HG03103 (cell line): Measurements from ENCODE around the gene ZFR.
"Not testable (repeated sequence)": the region's sequence is repeated elsewhere in the genome, so short reads cannot be mapped to it uniquely, and the experiment has no call there.

ENCODE experiments used
- ATAC-seq: cut with Tn5 transposase; IDR thresholded peaks from one replicate; pipeline ENCODE4 v1.9.1; 2021; ENCODE audit warnings: low read depth; ENCODE audit not compliant: unreplicated experiment

Gene ZFR

DNA sequence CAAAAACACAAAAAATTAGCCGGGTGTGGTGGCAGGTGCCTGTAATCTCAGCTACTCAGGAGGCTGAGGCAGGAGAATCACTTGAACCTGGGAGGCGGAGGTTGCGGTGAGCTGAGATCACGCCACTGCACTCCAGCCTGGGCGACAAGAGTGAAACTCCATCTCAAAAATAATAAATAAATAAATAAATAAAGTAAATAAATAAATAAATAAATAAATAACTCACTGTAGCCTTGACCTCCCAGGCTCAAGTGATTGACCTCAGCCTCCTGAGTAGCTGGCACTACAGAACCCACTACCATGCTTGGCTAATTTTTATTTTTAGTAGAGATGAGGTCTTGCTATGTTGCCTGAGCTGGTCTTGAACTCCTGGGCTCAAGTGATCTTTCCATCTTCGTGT lies 77.3 kb downstream of the ZFR start:
- not testable (repeated sequence) for ATAC-seq

DNA sequence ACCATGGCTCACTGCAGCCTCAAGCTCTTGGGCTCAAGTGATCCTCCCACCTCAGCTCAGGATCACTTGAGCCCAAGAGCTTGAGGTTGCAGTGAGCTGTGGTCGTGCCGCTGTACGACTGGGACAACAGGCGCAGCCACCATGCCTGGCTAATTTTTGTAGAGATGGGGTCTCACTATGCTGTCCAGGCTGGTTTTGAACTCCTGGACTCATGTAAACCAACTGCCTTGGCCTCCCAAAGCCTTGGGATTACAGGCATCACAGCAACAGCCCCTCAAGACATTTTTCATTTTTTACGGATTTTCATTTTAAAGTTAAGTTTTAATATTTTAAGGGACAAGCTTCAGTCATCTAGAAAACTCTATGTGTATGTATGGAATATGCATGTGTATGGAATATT lies 78.9 kb downstream of the ZFR start:
- no peak for ATAC-seq

DNA sequence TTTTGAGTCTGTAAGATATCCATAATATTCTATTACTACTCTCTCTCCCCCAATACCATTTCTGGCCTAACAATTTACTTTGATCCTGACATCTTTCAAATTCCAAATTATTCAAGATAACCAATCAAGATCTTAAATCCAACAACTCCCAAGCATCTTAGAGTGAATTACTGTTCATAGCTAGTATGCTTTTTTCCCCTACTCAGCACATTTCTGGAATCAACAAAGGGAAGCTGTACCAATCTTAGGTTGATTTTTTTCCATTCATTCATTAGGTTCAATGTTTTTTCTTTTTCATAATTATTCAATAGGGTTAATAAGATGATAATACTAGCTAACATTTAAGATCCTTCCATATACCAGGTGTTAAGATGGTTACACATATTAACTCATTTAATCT lies 81.5 kb downstream of the ZFR start:
- no peak for ATAC-seq

DNA sequence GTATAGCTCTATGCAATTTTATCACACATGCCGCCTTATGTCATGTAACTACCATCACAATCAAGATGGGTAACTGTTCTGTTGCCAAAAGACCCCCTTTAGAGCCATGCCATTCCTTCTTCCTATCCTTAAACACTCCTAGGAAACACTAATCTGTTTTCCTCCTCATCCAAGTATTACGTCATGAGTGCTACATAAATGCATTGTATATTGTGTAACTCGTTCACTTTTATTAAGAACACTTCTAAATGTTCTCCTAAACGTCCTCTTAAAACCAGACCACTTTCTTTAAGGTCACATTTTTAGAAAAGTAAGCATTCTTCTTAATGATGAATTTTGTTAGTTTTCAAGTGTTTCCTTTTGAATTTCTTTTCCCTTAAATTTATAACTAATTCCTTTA lies 82.0 kb downstream of the ZFR start:
- no peak for ATAC-seq

DNA sequence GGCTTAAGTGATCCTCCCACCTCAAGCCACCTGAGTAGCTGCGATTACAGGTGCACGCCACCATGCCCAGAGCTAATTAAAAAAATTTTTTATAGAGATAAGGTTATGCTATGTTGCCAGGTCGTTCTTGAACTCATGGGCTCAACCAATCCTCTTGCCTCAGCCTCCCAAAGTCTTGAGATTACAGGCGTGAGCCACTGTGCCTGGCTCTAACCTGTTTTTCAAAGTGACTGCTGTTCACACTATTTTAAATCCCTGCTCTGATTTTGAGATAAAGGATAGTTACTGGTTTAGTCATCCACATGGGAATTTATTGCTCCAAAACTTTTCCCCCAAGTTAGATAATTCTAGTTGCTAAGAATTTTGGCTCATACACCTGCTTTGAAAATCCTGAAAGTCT lies 83.6 kb downstream of the ZFR start:
- no peak for ATAC-seq

DNA sequence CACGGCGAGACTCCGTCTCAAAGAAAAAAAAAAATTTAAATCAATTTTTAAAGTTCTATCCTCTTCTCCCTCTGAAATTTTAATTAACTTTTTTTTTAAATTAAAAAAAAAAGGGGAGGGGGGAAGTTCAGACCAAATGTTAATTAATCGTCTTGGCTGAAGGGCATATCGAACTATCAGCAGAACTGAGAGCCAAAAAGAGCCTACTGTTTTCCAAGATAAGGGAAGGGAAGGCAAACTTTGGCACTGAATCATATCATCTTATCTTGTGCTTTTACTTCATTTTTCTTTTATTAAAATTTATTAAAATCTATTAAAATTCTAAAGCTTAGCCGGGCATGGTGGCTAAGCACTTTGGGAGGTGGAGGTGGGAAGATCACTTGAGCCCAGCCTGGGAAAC lies 85.9 kb downstream of the ZFR start:
- no peak for ATAC-seq

DNA sequence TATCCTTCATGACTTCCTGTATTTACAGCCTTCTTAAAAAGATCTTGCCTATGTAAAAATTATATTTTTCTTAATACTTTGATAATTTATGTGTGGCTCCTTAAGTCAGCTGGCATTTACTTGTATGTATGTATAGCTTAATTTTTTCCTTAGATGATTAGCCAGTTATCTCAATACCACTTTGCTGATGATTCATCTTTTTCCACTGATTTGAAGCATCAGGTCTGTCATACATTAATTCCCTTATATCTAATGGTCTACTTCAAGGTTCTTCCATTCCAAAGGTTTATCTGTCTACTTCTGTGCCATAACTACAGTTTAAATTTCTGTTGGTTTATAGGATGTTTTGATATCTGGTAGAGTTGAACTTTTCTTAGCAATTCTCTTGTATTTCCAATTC lies 86.9 kb downstream of the ZFR start:
- ATAC-seq, result no peak

DNA sequence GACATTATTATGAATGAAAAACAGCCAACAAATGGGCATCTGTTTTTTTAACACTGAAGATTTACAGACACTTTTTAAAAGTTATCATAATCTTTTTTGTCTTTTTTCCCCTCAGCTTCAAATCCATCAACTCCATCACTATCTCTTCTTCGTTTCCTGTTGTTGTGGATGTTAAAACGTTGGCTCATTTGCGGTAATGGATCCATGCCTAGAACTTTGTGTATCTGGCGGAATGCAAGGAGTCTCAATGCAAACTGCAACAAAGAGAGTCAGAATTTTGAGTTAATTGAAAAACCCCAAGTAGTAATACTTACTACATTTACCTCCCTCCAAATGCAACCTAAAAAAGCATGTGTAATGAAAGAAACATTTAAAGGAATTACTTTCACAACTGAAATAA lies 88.9 kb downstream of the ZFR start:
- ATAC-seq, result no peak

DNA sequence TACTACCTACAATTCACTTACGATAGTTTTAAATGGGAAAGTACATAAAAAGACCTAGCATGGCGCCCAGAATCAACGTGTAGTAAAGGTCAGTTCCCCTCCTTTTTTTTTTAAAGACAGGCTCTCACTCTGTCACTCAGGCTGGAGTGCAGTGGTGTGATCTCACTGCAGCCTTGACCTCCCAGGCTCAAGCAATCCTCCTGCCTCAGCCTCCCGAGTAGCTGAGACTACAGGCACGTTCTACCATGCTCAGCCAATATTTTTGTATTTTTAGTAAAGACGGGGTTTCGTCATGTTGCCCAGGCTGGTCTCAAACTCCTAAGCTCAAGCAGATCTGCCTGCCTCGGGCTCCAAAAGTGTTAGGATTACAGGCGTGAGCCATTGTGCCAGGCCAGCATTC lies 91.1 kb downstream of the ZFR start:
- no peak for ATAC-seq

DNA sequence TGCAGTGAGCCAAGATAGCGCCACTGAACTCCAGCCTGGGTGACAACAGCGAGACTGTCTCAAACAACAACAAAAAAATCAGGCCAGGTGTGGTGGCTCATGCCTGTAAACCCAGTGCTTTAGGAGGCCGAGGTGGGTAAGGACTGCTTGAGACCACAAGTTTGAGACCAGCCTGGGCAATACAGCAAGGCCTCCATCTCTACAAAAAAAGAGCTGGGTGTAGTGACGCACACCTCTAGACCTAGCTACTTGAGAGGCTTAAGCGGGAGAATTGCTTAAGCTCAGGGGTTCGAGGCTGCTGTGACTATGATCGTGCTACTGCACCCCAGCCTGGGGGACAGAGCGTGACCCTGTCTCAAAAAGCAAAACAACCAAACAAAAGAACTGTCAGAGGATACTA lies 91.9 kb downstream of the ZFR start:
- no peak for ATAC-seq

DNA sequence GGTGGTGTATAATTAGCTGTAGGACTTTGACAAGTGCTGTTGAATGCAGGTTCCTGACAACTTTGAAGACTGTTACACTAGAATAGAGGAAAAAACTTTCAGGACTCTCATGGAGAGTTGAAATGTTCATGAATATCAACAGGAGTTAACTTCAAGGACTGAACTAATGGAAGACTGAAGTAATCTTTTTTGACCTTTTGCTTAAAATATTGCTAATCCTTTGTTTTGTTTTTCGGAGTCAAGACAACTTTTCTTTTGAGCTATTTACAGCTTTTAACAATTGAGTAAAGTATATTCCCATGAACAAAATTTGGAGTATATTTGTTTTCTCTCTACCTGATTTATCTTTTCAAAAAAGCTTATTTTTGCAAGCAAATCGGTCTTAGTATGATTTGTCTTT lies 97.7 kb downstream of the ZFR start:
- ATAC-seq, result no peak

DNA sequence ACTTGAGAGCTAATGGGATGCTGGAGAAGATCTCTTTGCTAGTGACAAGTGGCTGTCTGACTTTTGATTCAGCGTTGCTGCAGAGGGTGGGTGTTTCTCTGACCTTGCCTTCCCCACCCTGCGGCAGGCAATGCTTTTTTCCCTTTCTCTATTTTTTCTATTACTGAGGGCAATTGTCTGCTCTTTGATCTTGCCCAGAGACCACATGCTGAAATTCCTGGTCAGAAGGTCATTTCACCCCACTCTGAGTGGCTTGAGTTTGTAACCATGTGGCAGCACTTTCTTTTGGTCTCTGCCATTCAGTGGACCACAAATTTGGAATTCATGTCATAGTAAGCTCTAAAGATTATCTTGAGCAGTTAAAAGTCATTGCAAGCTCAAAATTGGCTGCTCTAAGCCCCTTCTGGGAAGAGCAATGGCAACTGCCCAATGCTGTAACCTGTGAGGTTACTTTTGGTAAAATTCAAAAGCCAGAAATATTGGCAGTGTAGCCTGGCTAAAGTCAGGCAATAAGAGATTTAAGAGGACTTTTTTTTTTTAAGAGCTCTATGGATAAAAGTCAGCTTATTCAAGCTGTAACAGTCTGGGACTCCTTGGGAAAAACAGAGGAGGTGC lies 101.4 kb downstream of the ZFR start:
- no peak for ATAC-seq

DNA sequence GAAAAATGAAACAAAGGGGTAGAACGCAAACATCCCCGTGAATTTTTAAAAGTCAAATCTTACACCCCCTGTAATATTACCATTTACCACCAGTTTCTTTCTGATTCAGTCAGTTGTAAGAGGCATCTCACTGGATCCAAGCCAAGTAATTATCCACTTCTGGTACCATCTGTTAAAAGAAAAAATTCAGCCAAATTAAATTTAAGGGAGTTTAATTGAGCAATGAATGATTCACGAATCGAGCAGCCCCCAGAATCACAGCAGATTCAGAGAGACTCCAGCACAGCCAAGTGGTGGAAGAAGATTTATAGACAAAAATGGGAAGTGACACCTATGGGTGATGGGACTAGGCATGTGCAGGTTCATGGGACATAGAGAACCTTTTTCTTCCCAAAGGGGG lies 101.9 kb downstream of the ZFR start:
- ATAC-seq, result no peak

DNA sequence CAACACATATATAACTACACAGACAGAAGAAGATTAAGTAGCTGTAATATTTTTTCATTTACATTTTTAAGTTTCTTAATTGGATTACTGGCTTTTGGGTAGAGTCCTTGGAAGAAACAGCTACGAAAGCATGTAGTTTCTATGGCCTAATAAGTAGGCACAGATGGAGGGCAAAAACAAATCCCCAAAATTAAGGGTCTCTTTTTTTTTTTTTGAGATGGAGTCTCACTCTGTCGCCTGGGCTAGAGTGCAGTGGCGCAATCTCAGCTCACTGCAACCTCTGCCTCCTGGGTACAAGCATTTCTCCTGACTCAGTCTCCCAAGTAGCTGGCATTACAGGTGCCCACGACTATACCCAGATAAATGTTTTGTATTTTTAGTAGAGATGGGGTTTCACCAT lies 104.7 kb downstream of the ZFR start:
- no peak for ATAC-seq

DNA sequence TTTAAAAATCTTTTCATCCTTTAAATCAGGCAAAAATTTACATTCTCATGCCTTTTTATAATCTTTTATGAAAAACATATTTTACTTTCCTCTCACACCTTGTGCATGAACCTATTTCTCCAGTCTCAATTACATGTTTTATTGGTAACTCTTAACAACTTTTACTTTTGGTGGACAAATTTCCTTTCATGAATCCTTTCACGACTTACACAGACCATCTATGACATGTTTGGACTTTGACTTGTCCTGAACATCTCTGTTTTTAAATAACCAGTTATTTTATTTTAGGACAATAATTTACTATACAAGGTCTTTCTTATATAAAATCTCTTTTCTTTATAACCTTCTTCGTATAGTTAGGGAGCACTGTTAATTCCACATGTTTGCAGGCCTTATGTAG lies 105.3 kb downstream of the ZFR start:
- ATAC-seq, result no peak

DNA sequence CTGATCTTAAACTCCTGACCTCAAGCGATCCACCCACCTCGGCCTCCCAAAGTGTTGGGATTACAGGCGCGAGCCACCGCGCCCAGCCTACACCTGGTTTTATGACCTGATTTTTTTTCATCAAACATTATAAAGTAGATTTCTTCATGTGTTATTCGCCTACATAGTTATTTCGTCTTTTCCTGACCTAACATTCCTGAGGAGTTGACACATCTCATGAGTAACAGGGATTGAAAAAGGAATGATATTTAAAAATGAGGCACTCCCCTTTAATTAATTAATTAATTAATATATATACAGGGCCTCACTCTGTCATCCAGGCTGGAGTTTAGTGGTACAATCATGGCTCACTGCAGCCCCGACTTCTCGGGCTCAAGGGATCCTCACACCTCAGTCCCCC lies 111.6 kb downstream of the ZFR start:
- ATAC-seq, result no peak

DNA sequence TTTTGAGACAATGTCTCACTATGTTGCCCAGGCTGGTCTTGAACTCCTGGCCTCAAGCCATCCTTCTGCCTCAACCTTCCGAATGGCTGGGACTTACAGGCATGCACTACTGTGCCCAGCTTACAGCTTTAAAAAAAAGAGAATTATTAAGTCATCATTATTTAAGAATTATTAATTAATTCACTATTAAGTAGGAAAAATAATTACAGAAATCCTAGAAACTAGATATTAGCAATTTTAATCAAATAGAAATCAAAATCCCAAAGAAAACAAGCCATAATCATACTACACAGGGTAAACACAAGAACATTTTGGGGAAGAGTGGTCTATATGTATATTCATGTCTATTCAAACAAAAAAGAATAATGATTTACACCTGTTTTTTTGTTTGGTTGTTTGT lies 112.2 kb downstream of the ZFR start:
- ATAC-seq, result no peak

DNA sequence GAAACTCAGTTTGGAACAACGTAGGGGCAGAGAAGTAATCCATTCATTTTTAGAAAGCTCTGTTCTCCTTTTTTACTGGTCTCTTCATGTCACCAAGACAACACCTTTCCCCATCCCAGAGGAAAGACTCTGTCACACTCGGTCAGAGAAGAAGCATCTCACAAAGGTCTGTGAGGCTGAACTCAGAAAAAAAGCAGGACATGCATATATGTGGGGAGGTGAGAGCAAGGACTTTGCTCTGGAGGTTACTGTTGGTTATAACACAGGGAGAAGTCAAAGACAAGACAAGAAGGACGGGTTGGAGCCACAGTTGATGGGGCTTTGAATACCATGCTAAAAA lies 112.6 kb downstream of the ZFR start:
- ATAC-seq, result no peak

DNA sequence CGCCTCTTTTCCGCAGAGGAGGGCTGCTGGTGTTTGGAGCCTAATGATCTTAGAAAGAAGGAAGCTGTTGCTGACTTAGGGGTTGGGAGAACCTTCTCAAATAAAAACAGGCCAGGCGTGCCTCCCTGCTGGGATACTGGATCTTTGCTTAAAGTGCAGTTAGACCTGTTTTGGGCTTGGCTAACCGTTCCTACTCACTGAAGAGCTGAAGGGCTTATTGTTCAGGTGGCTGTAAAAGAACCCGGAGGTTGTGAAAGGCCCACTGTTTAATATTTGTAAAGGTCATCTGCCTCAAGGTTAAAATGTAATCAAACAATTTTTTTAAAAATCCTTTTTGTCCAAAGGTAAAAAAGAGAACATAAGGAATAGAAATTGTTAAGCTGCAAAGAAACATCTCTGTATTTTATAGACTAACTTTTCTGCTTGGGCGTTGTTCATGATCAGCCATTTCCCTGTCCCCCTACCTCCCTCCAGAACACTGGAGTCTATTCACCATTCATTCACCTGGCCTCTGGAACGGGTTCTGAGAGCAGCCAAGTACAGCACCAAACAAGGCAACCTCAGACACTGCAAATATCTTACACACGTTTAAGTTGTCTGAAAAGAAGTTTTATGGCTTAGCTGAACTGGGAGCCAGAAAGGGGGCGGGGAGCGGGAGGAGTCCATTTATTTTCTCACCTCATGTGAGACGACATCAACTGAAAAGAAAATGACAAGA lies 113.2 kb downstream of the ZFR start:
- no peak for ATAC-seq

DNA sequence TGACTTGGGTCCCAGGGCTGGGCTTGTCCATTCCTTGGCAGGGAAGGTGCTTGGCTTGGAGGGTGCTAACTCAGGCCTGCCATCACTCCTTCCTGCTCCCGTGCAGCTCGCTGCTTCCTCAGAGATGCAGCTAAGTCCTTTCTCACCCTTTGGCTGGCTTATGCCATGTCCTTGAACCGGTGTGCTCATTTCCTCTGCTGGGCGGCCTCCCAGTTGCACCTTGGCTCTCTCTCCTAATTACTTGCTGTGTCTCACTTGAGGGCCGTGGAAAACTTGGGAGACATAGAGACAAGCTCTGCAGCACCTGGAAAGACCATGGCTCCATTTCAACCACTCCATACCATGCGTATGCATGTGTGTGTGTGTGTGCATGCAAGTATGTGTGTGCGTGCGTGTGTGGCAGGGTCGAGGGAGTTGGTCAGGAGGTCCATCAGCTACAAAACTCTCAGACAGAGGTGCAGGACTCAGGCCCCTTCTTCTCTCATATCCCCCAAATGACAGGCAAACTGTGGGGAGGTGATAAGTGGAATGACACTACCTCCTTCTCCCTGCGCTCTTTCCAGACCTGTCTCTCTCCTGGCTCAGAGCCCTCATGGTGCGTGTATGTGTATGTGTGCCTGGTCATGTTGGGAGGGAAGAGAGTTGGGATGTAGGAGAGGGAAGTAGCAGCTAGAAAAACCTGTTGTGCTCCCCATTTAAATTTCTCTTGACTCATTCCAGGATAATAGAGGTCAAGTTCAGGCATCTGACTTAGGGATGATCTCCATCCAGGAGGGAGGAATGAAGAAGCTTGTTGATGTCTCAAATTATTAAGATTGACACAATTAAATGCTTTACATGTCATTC lies 114.2 kb downstream of the ZFR start:
- ATAC-seq, result no peak

DNA sequence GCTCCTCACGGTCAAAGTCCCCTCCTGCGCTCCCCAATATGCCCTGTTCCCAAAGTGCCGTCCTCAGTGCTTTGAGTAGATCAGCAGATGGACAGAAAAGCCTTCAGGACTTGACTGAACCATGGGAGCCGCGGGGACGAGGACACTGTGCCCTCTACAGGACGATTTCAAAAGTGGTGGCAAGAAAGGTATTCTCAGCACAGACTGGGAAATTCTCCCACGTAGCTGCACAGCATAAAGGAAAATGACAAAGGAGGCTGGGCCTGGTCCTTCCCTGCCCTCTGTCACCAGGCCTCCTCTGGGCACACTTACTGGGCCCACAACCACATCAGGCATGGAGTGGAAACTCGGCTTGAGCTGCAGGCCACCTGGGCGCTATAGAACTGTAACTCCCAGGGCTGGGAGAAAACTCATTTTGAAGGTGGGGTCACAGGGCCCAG lies 115.1 kb downstream of the ZFR start:
- no peak for ATAC-seq

DNA sequence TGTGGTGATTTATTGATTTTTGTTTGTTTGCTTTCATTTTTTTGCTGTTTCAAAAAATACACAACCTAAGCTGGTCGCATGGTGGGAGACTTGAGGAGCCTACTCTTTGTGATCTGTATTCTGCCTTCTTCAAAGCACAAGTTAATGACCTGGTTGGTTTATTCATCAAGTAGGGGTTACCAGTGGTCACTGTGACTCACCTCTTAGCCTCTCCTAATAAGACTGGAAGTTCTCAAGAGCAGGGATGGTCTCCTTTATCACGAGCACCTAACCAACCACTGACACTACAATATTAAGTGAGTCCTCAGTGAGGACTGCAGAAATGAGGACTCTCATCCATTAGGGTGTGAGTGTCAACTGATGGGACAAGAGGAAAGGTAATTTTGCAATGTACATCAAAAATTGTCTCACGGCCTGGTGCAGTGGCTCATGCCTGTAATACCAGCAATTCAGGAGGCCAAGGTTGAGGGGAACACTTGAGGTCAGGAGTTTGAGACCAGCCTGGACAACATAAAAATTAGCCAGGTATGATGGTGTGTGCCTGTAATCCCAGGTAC lies 118.2 kb downstream of the ZFR start:
- no peak for ATAC-seq
